GM19351 (cell line): ENCODE results near the gene ZNF383.
"Not testable (repeated sequence)": the region's sequence is repeated elsewhere in the genome, so short reads cannot be mapped to it uniquely, and the experiment has no call there.

Source experiments
- ATAC-seq: cut with Tn5 transposase; IDR thresholded peaks from one replicate; pipeline ENCODE4 v1.9.1; 2021; ENCODE audit warnings: mild to moderate bottlenecking, moderate library complexity; ENCODE audit not compliant: unreplicated experiment

Gene ZNF383

GRCh38 chr19:37217775-37218591 is at the start of gene ZNF383:
Gene ZNF383 (plus strand): TSS chr19:37218214. CDS start chr19:37230454, 12,240 bp downstream.
- peak; percentile 86 for ATAC-seq

DNA sequence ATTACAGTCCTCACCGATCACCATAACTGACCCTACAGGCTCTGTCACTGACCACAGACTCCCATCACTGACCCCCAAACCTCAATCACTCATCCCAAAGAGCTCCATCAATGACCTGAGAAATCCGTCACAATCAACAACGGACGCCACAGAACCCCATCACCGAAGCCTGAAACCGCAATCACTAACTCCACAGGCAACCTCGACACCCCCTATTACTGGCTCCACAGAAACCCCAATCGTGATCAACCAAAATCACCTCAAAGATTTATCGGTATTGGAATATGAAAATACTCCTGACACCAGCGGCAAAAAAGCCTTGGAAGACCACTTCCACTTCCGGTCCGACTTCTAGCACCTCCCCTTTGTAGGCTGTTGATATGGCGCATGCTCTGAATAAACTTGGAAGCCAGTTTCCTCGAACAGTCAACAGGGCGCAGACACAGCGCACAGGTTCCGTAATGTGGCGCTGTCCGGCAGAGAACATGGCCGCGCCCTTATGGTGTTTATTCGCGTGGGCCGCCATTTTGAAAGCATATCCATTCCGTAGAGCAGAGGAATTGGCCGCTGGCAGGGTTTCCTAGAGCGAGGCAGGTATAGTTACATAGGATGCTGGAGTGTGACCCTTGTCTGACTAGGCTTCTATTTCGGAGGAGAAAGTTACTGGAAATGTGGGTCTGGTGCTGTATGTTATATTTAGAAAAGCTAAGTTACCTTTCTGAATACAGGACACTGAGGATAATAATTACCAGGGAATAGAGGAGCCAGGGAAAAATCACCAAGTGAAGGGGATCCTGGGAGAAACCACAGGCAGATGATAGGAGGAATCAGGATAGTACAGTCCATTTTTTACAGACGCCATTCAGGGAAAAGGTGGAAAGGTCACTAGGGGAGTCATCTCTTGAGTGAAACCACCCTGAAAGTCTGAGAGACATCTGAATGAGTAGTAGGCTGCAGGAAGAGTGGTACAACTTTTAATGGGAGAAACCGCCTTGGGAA is 45.3 kb upstream of the ZNF383 start, which contains the start of gene ZNF585A:
ZNF585A (minus strand) TSS at position 328 of the 999 bp plus-strand sequence. CDS start 2,785 bp downstream, outside the sequence.
- peak; percentile 98 for ATAC-seq

DNA sequence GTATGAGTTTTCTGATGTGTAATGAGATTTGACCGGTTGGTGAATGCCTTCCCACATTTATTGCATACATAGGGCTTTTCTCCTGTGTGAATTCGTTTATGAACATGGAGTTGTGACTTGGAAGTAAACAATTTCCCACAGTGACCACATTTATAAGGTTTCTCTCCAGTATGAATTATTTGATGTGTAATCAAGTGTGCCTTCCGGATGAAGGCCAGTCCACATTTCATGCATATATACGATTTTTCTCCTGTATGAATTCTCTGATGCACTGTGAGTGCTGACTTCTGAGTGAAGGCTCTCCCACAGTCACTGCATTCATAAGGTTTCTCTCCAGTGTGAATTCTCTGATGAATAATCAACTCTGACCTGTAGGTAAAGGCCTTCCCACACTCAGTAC is 31.9 kb upstream of the ZNF383 start:
- ATAC-seq, result not testable (repeated sequence)

- not testable (repeated sequence) for ATAC-seq
Observed at GRCh38 chr19:37195248-37195647, 22.8 kb upstream of the ZNF383 start.

DNA sequence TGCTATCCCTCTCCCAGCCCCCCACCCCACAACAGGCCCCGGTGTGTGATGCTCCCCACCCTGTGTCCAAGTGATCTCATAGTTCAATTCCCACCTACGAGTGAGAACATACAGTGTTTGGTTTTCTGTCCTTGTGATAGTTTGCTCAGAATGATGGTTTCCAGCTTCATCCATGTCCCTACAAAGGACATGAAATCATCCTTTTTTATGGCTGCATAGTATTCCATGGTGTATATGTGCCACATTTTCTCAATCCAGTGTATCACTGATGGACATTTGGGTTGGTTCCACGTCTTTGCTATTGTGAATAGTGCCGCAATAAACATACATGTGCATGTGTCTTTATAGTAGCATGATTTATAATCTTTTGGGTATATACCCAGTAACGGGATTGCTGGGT is 20.9 kb upstream of the ZNF383 start:
- ATAC-seq, result not testable (repeated sequence)

- ATAC-seq, result no peak
Observed at GRCh38 chr19:37197768-37198167, 20.2 kb upstream of the ZNF383 start.

- no peak for ATAC-seq
Observed at GRCh38 chr19:37217480-37217774, 587 bp upstream of the ZNF383 start.

DNA sequence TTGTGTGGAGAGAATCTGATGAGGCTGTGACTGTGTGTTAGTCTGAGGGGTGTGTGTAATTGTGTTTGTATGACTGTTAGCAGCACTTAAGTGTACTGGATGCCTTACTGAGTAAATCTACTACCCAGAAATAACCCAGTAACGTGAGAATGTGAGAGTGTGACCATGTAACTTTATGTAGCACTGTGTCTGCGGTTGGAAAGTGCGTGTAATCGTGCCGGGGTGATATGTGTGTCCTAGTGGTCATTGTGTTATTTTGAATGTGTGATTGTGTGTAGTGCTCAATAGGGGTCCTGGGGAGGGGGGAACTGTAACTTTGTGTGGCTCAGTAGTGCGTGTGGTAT is 550 bp downstream of the ZNF383 start:
- no peak for ATAC-seq

GRCh38 chr19:37220383-37220782 is 2.4 kb downstream of the ZNF383 start:
- ATAC-seq, result no peak

- no peak for ATAC-seq
Observed at GRCh38 chr19:37221136-37221535, 3.1 kb downstream of the ZNF383 start.

DNA sequence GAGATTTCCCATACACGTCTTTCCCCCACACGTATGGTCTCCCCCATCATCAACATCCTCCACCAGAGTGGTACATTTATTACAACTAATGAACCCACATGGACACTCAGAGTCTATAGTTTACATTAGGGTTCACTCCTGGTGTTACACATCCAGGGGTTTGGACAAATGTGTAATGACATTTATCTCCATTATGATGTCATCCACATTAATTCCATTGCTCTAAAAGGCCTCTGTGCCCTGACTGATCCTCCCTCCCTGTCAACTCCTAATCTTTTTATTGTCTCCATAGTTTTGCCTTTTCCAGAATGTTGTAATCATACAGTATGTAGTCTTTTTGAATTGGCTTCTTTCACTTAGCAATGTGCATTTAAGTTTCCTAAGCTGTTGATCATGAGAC is 8.2 kb downstream of the ZNF383 start:
- no peak for ATAC-seq

GRCh38 chr19:37227996-37228395 is 10.0 kb downstream of the ZNF383 start:
- no peak for ATAC-seq

- ATAC-seq, result no peak
Observed at GRCh38 chr19:37243206-37243632, 25.2 kb downstream of the ZNF383 start.

- no peak for ATAC-seq
Observed at GRCh38 chr19:37251308-37252229, 33.6 kb downstream of the ZNF383 start.

GRCh38 chr19:37263028-37263427 is 45.0 kb downstream of the ZNF383 start:
- ATAC-seq, result not testable (repeated sequence)

DNA sequence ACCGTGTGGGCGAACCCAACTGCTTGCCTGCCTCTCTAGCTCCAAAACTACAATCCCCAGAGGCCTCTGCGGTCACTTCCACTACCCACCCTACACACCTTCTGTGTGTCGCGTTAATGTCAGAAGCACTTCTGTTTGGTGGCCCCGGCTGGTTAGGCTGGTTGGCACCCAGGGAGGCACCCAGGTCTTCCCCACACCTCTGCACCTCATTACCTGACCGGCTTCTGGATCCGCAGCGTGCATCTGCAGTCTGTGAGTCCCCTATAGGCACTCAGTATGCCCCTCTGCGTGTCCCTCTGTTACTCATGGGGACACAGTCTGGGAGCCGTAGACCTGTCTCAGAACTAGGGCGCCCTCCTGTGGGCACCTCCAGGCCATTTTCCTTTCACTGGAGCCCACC is 49.0 kb downstream of the ZNF383 start:
- ATAC-seq, result not testable (repeated sequence)

DNA sequence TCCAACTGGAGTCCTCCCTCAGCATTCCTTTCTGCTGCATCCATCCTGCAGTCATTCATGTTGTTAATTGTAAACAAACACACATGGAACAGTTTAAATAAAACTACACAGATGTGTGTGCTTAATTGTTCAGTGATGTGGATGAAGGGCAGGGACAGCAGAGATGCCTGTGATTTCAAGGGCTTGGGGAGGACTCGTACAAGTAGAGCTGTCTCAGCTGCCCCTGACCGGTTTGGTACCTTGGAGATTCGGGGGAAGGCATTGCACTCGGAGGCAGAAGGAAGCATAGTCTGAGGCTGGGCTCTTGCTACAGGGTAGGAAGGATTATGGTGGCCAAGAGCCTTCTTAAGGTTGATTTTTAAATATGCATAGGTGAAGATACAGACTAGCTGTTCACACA is 49.7 kb downstream of the ZNF383 start:
- ATAC-seq, result not testable (repeated sequence)

DNA sequence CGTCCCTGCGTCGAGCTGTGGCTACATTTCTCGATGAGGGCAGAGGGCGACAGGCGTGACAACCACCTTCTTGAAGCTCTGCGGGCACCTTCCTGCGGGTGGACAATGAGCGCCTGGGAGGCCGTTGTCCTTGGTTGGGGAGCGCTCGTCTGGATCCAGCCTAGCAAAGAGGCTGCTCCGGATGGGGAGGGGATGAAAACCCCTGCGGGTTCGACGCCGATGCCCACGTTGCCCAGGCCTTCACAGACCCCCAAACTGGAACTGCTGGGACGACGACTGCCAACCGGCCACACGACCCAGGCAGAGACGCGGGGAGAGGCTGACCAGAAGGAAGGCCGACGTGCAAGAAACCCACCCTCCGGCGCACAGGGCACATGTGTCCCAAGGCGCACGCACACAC is 62.6 kb downstream of the ZNF383 start:
- ATAC-seq, result not testable (repeated sequence)

- ATAC-seq, result not testable (repeated sequence)
Observed at GRCh38 chr19:37284020-37284419, 66.0 kb downstream of the ZNF383 start.

DNA sequence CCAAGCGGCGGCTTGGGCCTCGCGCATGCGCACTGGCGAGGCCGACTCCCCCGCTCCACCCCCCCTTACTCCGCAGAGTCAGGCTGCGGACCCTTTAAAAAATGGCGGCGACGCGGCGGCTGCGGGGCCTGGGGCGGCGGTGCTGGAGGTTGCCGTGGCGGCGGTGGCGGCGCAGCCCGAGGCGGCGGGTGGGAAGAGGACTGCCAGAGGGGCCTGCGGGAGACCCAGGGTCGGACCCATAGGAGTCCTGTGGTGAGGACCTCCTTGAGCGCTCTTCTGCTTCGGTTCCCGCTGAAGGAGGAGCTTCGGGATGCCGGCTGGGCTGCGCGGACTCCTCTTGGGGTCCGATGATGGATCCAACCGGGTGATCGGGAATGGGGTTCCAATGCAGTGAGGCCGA is 71.2 kb downstream of the ZNF383 start:
- not testable (repeated sequence) for ATAC-seq
